B cell (primary cell): ENCODE measurements around the gene NPHP4. TPM values are rescaled to one million over a fixed set of nuclear protein-coding genes. Genes with fewer than 3 reads are reported as not detected.

Experiments used
- ATAC-seq: fragments of 200-7000 bp; cut with Tn5 transposase; one replicate; pipeline ENCODE4 v1.10.0; 2021; ENCODE audit warnings: low read depth, mild to moderate bottlenecking, moderate number of reproducible peaks, moderate library complexity
- CTCF ChIA-PET: fragments of 350-600 bp; sonication (Branson Sonifier 250); formaldehyde crosslinking; loops from one replicate; lab custom pipeline; 2021; ENCODE audit warnings: antibody characterized with exemption, inconsistent platforms; lab: Charles Lee
- POLR2A ChIA-PET: fragments of 350-600 bp; sonication (Branson Sonifier 250); formaldehyde crosslinking; loops from one replicate; lab custom pipeline; 2021; ENCODE audit warnings: antibody characterized with exemption; lab: Charles Lee
- DNase-seq: peaks from one replicate; pipeline ENCODE4 v3.0.0; 2013
- H2AFZ ChIP-seq: 2 replicates; pipeline ENCODE4 v1.6.1; 2012; ENCODE audit warnings: mild to moderate bottlenecking, low read depth, low read length; ENCODE audit not compliant: insufficient read depth, poor library complexity, severe bottlenecking
- H3K27ac ChIP-seq, 2 donors: 1 replicate in 1 of 2; 2 replicates in 1 of 2; pipeline ENCODE4 v1.5.1; 2012 to 2013; ENCODE audit warnings: low read length in 2 of 2, mild to moderate bottlenecking in 2 of 2, moderate library complexity in 1 of 2
- H3K27me3 ChIP-seq, 4 experiments: fragments of 200-600 bp in 1 of 4; sonication (generic) in 1 of 4; replicated peaks in 1 of 4; 1 replicate in 2 of 4; 2 replicates in 2 of 4; pipeline versions ENCODE4 v1.6.1 to v1.7.0; 2013 to 2016; ENCODE audit warnings: low read length in 3 of 4, mild to moderate bottlenecking in 2 of 4, mixed read lengths in 1 of 4, moderate library complexity in 1 of 4; ENCODE audit not compliant: insufficient read depth in 4 of 4, control insufficient read depth in 3 of 4; ENCODE audit errors: control extremely low read depth in 1 of 4
- H3K36me3 ChIP-seq, 2 experiments: replicated peaks in 1 of 2; 1 replicate in 1 of 2; 2 replicates in 1 of 2; pipeline versions ENCODE4 v1.6.1 to v1.7.1; 2013; ENCODE audit warnings: low read length in 1 of 2; ENCODE audit not compliant: insufficient read depth in 2 of 2, control insufficient read depth in 1 of 2; ENCODE audit errors: control extremely low read depth in 1 of 2, extremely low read depth in 1 of 2
- H3K4me1 ChIP-seq, 2 donors: fragments of 200-600 bp in 1 of 2; sonication (generic) in 1 of 2; 1 replicate in 1 of 2; 2 replicates in 1 of 2; pipeline versions ENCODE4 v1.5.1 to v1.6.1; 2013 to 2017; ENCODE audit warnings: low read length in 2 of 2; ENCODE audit not compliant: control insufficient read depth in 2 of 2, insufficient read depth in 2 of 2
- H3K4me2 ChIP-seq: replicated peaks from 2 replicates; pipeline ENCODE3; 2012; ENCODE audit warnings: mild to moderate bottlenecking, low read depth, low read length; ENCODE audit not compliant: poor library complexity, severe bottlenecking
- H3K4me3 ChIP-seq, 5 experiments: fragments of 200-600 bp in 1 of 5; sonication (generic) in 1 of 5; 1 replicate in 3 of 5; 2 replicates in 2 of 5; pipeline versions ENCODE4 v1.5.1 to v1.7.0; 2011 to 2016; ENCODE audit warnings: low read length in 4 of 5, mild to moderate bottlenecking in 4 of 5, low read depth in 2 of 5, control low read depth in 1 of 5, moderate library complexity in 1 of 5; ENCODE audit not compliant: insufficient read depth in 1 of 5; ENCODE audit errors: control extremely low read depth in 1 of 5, extremely low read depth in 1 of 5
- H3K79me2 ChIP-seq: fragments of 200-600 bp; sonication (generic); one replicate; pipeline ENCODE4 v1.6.0; 2016; ENCODE audit warnings: low read length; ENCODE audit not compliant: control insufficient read depth, insufficient read depth
- H3K9ac ChIP-seq: fragments of 200-600 bp; sonication (generic); 2 replicates; pipeline ENCODE4 v1.6.1; 2017; ENCODE audit warnings: mild to moderate bottlenecking, low read length, moderate library complexity
- H3K9me3 ChIP-seq, 3 donors: one replicate each; pipeline versions ENCODE4 v1.6.1 to v1.7.1; 2013; ENCODE audit warnings: low read length in 2 of 3; ENCODE audit not compliant: control insufficient read depth in 2 of 3, insufficient read depth in 1 of 3; ENCODE audit errors: control extremely low read depth in 1 of 3
- H4K20me1 ChIP-seq: 2 replicates; pipeline ENCODE4 v1.6.0; 2012; ENCODE audit warnings: mild to moderate bottlenecking, low read length; ENCODE audit not compliant: insufficient read depth, control insufficient read depth, poor library complexity, severe bottlenecking
- H3K27ac Mint-ChIP-seq: one replicate; pipeline ENCODE4 v1.8.0; 2021; ENCODE audit warnings: mixed read lengths
- H3K27me3 Mint-ChIP-seq: one replicate; pipeline ENCODE4 v1.8.0; 2021; ENCODE audit warnings: mixed read lengths
- H3K4me1 Mint-ChIP-seq: one replicate; pipeline ENCODE4 v1.8.0; 2021; ENCODE audit warnings: mixed read lengths
- H3K4me3 Mint-ChIP-seq: one replicate; pipeline ENCODE4 v1.8.0; 2021; ENCODE audit warnings: mixed read lengths
- H3K9me3 Mint-ChIP-seq: one replicate; pipeline ENCODE4 v1.8.0; 2022; ENCODE audit warnings: mixed read lengths; ENCODE audit not compliant: insufficient read depth
- EZH2 ChIP-seq: IDR thresholded peaks from 2 replicates; pipeline ENCODE4 v1.6.1; 2012; ENCODE audit warnings: borderline replicate concordance, low read depth, mild to moderate bottlenecking, moderate library complexity, low read length; ENCODE audit not compliant: insufficient read depth, poor library complexity, severe bottlenecking
- WGBS: methylation state at CpG from one replicate; pipeline ENCODE4 v1.1.5; 2013; ENCODE audit warnings: missing lambda C conversion rate; ENCODE audit not compliant: insufficient coverage; 5-methylcytosine and 5-hydroxymethylcytosine counted together
- intact Hi-C: fragments of 100-400 bp; cut with micrococcal nuclease; formaldehyde crosslinking; loops from one replicate; pipeline ENCODE4 v1.10.0; 2022
- polyA plus RNA-seq: library from polyadenylated mRNA; depleted of rRNA; stranded (reverse); fragments of >200 nt; gene quantifications from 2 replicates; pipeline ENCODE4 v1.2.3, GENCODE V29; 2012
- total RNA-seq, 2 donors: library from RNA; stranded (reverse); fragments of 120-200 nt in 1 of 2; gene quantifications; 1 replicate in 1 of 2; 2 replicates in 1 of 2; pipeline versions ENCODE4 v1.2.3 to v1.2.4, GENCODE V29; 2013 to 2022
- TF ChIP-seq, protein P1 (sequence below): fragments of 200-600 bp; IDR thresholded peaks from one replicate; pipeline ENCODE4 v1.8.0; 2022; ENCODE audit warnings: antibody characterized with exemption, mild to moderate bottlenecking

NPHP4 gene
- total and polyA plus RNA-seq, 2 donors (not counting 1 experiment from before 2014, with no cell fraction given), result 6.5 to 14.8 TPM

DNA sequence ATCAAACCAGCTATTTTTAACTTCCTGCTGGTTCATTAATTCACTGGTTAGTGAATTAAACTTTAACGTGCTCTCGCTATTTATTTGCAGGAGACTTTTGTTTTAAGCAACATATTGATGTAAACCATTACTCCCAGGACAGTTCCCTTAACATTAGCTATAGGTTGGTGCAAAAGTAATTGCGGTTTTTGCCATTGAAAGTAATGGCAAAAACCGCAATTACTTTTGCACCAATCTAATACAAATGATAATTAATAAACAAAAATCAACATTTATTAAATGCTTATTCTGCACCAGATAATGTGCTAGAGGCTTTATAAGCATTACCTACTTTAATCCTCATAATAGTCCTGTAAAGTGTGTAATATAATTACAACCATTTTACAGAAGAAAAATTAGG is 176.5 kb downstream of the NPHP4 start:
- no peaks in the 10 kb centered on the region for H3K79me2 ChIP-seq
- no peak overlapping the region for H3K9ac ChIP-seq
- no peak overlapping the region for H3K4me3 ChIP-seq
- ChIA-PET CTCF (interaction anchor here (0.7 kb wide), 1 partner anchor 17 kb away, joined by 3 read pairs; no protein-coding TSS in a partner anchor), POLR2A (no interaction called here)
- no peak overlapping the region for H3K4me3 Mint-ChIP-seq
- H3K4me1 Mint-ChIP-seq, result no peaks in the 10 kb centered on the region
- H3K9me3 Mint-ChIP-seq, result no peaks in the 10 kb centered on the region
- no peak overlapping the region for H2AFZ ChIP-seq
- intact Hi-C loops, result no loop called here
- H3K27ac Mint-ChIP-seq, result no peak overlapping the region
- ATAC-seq, result no peak
- no CpG with 5 or more reads among the region's 4 CpGs for WGBS
- no peak for DNase-seq
- H3K4me1 ChIP-seq, result no peaks in the 10 kb centered on the region
- TF ChIP-seq EZH2, result no peak
- TF ChIP-seq, protein P1, sequence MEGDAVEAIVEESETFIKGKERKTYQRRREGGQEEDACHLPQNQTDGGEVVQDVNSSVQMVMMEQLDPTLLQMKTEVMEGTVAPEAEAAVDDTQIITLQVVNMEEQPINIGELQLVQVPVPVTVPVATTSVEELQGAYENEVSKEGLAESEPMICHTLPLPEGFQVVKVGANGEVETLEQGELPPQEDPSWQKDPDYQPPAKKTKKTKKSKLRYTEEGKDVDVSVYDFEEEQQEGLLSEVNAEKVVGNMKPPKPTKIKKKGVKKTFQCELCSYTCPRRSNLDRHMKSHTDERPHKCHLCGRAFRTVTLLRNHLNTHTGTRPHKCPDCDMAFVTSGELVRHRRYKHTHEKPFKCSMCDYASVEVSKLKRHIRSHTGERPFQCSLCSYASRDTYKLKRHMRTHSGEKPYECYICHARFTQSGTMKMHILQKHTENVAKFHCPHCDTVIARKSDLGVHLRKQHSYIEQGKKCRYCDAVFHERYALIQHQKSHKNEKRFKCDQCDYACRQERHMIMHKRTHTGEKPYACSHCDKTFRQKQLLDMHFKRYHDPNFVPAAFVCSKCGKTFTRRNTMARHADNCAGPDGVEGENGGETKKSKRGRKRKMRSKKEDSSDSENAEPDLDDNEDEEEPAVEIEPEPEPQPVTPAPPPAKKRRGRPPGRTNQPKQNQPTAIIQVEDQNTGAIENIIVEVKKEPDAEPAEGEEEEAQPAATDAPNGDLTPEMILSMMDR, result no peak
- H3K27ac ChIP-seq, result no peak overlapping the region
- H4K20me1 ChIP-seq, result no peaks in the 10 kb centered on the region
- H3K27me3 ChIP-seq, result peaks cover 0 to 2% (median 0%) of the 10 kb centered on the region in 4 experiments
- H3K4me2 ChIP-seq, result no peak overlapping the region
- no peaks in the 10 kb centered on the region for H3K36me3 ChIP-seq
- peaks cover 17% of the 10 kb centered on the region for H3K27me3 Mint-ChIP-seq
- peaks cover 0 to 4% (median 0%) of the 10 kb centered on the region in 3 donors for H3K9me3 ChIP-seq

DNA sequence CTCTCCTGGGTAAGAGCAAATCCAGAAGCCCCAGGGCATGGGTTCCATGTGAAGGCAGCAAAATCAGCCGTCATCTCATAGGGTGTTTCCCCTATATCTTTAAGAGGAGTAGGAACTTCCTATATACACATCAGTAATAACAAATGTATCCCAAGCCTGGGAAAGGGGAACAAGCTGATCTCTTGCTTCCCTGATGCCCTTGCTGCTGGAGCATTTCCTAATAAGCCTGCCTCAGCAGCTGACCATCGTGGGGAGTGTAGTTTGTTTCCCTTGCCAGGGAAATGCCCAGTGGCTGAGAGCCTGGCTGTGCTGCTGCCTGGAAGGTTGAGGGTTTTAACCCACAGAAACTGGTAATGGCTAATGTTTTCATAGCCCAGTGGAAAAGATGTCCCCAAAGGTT is 177.0 kb downstream of the NPHP4 start:
- peaks cover 0 to 2% (median 0%) of the 10 kb centered on the region in 4 experiments for H3K27me3 ChIP-seq
- no peak for TF ChIP-seq EZH2
- TF ChIP-seq, protein P1, result no peak
- no peaks in the 10 kb centered on the region for H3K9me3 Mint-ChIP-seq

More for the DNA sequence above, 177.0 kb downstream of the NPHP4 start:
- ATAC-seq, result no peak
- no peak overlapping the region for H3K4me2 ChIP-seq
- H3K4me3 ChIP-seq, result no peak overlapping the region
- no peaks in the 10 kb centered on the region for H3K36me3 ChIP-seq
- DNase-seq, result no peak
- POLR2A ChIA-PET, result no interaction called here
- H3K4me1 ChIP-seq, result no peaks in the 10 kb centered on the region
- H4K20me1 ChIP-seq, result no peaks in the 10 kb centered on the region
- no peak overlapping the region for H3K9ac ChIP-seq
- H3K9me3 ChIP-seq, result peaks cover 0 to 4% (median 0%) of the 10 kb centered on the region in 3 donors
- Mint-ChIP-seq H3K4me1 (no peaks in the 10 kb centered on the region), H3K4me3 (no peak overlapping the region), H3K27ac (no peak overlapping the region), H3K27me3 (peaks cover 15% of the 10 kb centered on the region)
- H3K79me2 ChIP-seq, result no peaks in the 10 kb centered on the region
- H2AFZ ChIP-seq, result no peak overlapping the region
- intact Hi-C loops, result no loop called here
- 27% methylated on average over 1 of the region's 2 CpGs for WGBS
- no peak overlapping the region for H3K27ac ChIP-seq
- CTCF ChIA-PET, result no interaction called here
